ENCODE data around the gene RBMS3.

DNA sequence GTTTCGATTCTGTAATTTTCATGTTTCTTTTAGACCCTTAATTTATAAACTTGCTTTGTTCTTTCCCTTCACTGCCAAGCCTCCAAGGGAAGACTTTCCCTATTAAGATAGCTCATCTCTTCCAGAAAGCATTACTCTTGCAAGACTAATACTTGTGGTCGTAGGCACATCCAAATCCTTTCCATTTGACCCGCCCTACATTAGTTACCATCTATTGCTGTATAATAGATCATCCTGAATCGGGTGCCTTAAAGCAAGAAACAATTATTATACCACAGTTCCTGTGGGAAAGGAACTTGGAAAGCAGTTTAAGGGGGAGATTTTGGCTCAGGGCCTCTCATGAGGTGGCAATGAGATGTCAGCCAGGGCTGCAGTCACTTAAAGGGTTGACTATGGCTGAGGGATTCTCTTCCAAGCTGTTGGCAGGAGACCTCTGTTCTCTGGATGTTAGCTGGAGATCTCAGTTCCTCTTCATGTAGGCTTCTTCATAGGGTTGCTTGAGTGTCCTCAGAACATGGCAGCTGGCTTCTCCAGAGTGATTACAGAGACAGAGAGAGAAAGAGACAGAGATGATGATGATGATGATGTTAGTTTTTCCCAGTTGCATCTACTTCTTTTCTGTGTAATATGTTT lies 755.2 kb downstream of the RBMS3 start:
- TF ChIP-seq CTCF (IDR thresholded peaks at IDR 0.05) (no peak), POLR2A (IDR thresholded peaks at IDR 0.05) (no peak)

All from thyroid gland (tissue), 4 donors.